Choroid plexus epithelial cell (primary cell): ENCODE data around the gene MYL12A.
A peak's percentile ranks its signal among the peaks of the same experiment; 100 is the strongest.

ENCODE experiments used
- DNase-seq: peaks from one replicate; pipeline ENCODE4 v3.0.0-alpha.2; 2010; ENCODE audit warnings: low read depth
- H3K4me3 ChIP-seq: 2 replicates; pipeline ENCODE4 v1.5.1; 2011; ENCODE audit warnings: low read depth, mild to moderate bottlenecking, control low read depth, low read length, moderate library complexity
- TF ChIP-seq, protein P1 (sequence below): conservative IDR thresholded peaks from 2 replicates; pipeline ENCODE4 v1.5.1; 2011; ENCODE audit warnings: low read depth, mild to moderate bottlenecking, control low read depth, inconsistent platforms, low read length, moderate library complexity

MYL12A gene

DNA sequence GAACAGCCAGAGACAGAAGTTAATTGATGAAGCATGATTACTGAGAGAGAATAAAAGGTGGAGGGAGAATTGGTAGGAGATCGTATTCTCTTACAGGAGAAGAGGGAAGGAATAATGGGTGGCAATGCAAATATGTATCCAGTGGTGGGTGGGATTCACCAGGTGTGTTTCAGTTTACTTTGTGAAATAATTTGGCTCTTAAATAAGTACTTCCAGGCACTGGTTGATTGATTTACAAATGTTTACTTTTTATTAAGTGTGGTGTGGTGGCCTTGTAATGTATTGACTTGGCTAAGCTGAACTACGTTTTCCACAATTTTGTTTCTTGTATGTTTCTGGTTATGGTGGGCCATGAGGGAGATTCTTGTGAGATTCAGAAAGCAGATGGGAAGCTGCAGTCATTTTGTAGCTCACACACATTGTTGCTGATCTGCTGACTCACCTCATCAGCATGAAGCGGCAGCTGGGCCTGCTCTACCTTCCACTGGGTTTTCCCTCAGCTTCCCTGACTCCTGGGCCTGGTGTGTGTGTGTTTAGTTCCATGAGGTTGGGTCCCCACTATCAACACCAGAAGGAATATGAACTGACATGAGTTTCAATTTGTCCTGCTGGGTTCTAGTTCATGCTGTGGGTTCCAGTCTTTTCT, 47.0 kb downstream of the MYL12A start:
- no peak overlapping the region for H3K4me3 ChIP-seq
- peak; percentile 80 for DNase-seq
- TF ChIP-seq, protein P1, sequence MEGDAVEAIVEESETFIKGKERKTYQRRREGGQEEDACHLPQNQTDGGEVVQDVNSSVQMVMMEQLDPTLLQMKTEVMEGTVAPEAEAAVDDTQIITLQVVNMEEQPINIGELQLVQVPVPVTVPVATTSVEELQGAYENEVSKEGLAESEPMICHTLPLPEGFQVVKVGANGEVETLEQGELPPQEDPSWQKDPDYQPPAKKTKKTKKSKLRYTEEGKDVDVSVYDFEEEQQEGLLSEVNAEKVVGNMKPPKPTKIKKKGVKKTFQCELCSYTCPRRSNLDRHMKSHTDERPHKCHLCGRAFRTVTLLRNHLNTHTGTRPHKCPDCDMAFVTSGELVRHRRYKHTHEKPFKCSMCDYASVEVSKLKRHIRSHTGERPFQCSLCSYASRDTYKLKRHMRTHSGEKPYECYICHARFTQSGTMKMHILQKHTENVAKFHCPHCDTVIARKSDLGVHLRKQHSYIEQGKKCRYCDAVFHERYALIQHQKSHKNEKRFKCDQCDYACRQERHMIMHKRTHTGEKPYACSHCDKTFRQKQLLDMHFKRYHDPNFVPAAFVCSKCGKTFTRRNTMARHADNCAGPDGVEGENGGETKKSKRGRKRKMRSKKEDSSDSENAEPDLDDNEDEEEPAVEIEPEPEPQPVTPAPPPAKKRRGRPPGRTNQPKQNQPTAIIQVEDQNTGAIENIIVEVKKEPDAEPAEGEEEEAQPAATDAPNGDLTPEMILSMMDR, result no peak

DNA sequence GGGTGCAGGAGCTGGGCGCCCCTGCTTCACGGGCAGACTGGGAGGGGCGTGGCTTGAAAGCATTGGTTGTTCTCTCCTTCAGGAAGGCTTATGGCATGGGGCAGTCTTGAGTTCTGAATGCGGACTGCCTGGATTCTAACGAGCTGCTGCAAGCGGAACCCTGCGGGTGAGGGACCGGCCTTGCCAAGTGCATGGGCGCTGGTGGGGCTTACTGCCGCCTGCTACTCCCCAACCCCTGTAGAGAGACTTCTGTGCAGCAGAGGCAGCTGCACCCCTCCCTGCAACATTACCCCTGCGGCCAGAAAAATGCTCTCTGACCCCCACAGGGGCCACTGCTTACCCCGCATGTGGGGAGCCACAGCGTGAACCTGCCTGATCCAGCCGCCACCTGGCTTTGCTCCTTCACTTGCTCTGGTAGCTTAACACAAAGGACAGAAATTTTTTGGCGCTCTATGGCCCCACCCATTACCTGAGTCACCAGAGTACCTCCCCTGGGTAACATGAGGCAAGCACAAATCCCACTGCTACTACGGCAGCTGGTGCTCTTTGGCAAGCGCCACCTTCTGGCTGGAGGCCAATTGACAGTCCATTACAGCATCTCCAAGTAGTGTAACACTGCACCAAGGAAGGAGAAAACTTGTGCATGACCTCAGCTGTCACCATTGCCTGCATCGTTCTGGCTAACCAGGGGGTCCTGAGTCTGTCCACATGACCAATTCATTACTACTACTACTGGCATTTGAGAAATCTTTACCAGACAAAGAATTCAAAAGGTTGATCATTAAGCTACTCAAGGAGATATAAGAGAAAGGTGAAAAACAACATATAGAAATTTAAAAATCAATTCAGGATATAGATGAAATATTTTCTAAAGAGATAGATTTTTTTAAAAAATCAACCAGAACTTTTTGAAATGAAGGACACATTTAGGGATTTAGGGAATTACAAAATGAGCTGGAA, 49.7 kb downstream of the MYL12A start:
- peak; percentile 98 for DNase-seq
- H3K4me3 ChIP-seq, result peak overlapping the region; percentile 72
- TF ChIP-seq, protein P1, result peak; percentile 53

DNA sequence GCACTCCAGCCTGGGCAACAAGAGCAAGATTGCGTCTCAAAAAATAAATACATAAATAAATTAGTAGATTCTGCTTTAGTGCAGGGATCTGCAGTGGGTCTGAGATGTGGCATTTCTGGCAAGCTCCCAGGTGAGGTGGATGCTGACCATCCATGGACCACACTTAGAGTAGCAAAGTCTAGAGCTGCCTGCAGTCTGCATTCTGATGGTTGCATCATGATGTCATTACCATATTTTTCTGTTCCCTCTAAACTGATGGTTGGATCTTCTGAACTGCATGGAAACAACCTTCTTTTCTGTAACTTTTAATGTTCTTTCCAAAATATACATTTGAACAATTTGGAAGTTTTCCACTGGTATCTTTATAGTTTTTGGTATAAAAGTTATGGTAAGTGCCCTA, 57.2 kb downstream of the MYL12A start:
- TF ChIP-seq, protein P1, result no peak
- peak; percentile 34 for DNase-seq
- H3K4me3 ChIP-seq, result no peak overlapping the region

DNA sequence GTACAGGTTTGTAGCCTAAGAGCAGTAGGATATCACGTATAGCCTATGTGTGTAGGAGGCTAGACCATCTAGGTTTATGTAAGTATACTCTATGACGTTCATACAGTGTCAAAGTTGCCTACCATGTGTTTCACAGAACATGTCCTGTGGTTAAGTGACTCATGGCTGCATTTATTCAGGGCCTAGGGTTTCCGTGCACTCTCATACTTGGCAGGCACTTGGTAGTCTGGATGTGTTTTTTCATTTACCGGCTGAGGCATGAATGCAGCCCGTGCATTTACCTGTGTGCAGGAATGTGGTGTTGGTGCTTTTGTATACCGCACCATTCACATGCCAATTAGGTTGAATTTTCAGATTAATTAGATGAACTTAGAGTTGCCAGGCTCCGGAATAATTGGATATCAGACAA, 57.8 kb downstream of the MYL12A start:
- TF ChIP-seq, protein P1, result no peak
- peak; percentile 99 for DNase-seq
- H3K4me3 ChIP-seq, result no peak overlapping the region
